Fibroblast of the aortic adventitia (primary cell): Measurements from ENCODE around the gene RIMBP2. TPM values are rescaled to one million over a fixed set of nuclear protein-coding genes. Genes with fewer than 3 reads are reported as not detected.

Source experiments
- DNase-seq: peaks from one replicate; pipeline ENCODE4 v3.0.0-alpha.2; 2010; ENCODE audit warnings: low read depth
- H3K4me3 ChIP-seq: 2 replicates; pipeline ENCODE4 v1.5.1; 2011; ENCODE audit warnings: low read depth, mild to moderate bottlenecking, control low read depth, low read length, moderate library complexity
- total RNA-seq: library from RNA; depleted of rRNA; stranded (reverse); fragments of >200 nt; gene quantifications from 2 replicates; pipeline ENCODE4 v1.2.3, GENCODE V29; 2012; ENCODE audit warnings: low replicate concordance
- TF ChIP-seq, protein P1 (sequence below): IDR thresholded peaks from 2 replicates; pipeline ENCODE4 v1.5.1; 2011; ENCODE audit warnings: mild to moderate bottlenecking, low read length, control low read depth, inconsistent platforms; ENCODE audit not compliant: insufficient read depth

RIMBP2 gene
- total RNA-seq, 1 donor = not detected

DNA sequence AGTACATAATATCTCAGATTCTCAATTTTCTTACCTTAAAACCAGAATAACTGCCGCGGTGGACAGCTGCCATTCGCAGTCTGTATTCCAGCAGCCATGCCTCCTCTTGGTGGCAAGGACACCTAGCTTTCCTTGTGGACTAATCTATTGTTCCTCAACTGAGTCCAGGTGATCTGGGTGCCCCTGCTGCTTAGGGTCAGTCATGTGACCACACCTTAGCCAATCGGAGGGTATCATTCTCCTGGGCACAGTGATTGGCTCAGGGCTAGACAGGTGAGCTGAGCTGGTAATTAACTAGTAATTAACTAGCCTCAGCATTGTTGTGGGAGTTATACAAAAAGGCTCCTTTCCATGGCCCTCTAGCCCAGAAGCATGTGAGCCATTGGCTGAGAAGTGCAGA lies 55.0 kb downstream of the RIMBP2 start:
- no peak for DNase-seq
- no peak overlapping the region for H3K4me3 ChIP-seq
- TF ChIP-seq, protein P1, sequence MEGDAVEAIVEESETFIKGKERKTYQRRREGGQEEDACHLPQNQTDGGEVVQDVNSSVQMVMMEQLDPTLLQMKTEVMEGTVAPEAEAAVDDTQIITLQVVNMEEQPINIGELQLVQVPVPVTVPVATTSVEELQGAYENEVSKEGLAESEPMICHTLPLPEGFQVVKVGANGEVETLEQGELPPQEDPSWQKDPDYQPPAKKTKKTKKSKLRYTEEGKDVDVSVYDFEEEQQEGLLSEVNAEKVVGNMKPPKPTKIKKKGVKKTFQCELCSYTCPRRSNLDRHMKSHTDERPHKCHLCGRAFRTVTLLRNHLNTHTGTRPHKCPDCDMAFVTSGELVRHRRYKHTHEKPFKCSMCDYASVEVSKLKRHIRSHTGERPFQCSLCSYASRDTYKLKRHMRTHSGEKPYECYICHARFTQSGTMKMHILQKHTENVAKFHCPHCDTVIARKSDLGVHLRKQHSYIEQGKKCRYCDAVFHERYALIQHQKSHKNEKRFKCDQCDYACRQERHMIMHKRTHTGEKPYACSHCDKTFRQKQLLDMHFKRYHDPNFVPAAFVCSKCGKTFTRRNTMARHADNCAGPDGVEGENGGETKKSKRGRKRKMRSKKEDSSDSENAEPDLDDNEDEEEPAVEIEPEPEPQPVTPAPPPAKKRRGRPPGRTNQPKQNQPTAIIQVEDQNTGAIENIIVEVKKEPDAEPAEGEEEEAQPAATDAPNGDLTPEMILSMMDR = no peak

DNA sequence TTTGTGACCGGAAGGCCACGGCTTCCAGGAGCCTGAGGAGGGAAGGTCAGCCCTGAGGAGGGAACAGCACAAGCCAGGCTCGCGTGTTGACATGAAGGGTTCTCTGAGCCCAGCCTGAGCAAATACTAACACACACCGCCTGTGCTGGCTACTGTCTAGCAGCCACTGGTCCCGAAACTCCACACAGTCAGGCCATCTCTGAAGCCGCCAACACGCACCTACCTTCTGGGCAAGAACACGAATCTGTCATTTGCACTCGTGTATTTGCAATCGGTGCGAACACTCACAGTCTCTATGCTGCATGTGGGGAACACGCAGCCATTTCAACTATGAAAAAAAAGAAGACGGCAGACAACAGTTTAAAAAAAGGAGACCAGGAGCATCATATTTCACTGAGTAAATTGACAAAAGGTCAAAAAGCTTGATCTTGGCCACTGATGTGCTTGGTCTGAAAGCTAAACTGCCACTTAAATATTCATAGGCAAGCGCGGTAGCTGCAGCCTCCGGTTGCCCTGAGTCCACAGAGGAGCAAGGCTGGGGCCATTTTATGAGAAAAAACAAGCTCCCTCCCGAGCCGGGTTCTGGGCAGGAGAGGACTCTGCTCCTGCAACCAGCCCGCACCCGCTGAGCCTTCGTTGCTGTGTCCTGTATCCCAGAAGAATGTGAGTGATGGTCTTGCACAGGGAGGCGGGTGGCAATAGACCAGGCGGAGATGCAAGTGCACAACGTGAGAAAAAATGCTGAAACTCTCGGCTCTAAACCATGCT lies 57.8 kb downstream of the RIMBP2 start:
- TF ChIP-seq, protein P1 = no peak
- H3K4me3 ChIP-seq = no peak overlapping the region
- no peak for DNase-seq

DNA sequence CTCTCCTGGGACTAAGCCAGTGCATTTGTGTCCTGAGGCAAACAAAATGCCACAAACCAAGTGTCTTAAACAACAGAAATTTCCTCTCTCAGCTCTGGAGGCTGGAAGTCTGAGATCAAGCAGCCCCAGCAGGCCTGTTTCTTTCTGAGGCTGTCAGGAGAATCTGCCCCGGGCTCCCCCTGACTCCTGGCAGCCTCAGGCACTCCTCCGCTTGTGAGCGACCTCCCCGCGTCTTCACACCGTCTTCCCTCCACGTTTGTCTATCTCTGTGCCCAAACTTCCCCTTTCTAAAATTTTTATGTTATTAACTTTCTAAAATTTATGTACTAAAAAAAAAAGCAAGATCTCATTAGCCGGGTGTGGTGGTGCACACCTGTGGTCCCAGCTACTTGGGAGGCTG lies 59.7 kb downstream of the RIMBP2 start:
- TF ChIP-seq, protein P1 = no peak
- H3K4me3 ChIP-seq = no peak overlapping the region
- DNase-seq = no peak

DNA sequence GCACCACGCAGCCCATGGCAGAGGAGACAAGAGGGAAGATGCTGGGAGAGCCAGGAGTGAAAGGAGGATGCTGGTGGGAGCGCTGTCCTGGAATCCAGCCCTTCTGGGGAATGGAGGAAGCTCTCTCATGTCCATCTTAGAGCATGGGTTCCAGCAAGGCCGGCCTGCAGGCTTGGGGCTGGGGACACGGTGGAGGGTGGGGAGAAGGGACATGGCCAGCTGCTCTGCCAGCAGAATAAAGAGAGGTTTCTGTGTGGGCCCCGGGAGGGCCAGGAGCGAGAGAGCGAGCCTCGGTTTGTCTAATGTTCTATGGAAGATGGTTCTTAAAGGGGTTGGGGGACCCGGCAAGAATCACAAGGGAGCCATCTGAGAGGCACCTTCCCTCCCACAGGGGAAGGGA lies 60.2 kb downstream of the RIMBP2 start:
- DNase-seq = no peak
- TF ChIP-seq, protein P1 = no peak
- no peak overlapping the region for H3K4me3 ChIP-seq

DNA sequence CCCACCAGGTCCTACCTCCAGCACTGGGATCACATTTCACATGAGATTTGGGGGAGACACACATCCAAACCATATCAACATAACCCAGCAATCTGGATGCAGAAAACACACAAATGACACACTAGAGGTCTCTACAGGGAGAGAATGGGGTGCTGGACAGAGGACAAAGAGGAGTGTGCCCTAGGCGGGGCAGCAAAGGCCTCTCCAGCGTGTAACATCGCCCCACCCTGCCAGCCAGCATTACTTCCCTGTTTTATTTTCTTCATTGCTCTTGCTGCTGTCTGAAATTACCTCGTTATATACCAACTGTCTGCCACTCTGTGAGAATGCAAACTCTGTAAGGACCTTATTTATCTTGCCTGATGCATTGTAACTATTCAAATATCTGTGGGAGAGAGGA lies 61.1 kb downstream of the RIMBP2 start:
- no peak for DNase-seq
- H3K4me3 ChIP-seq = no peak overlapping the region
- TF ChIP-seq, protein P1 = no peak

DNA sequence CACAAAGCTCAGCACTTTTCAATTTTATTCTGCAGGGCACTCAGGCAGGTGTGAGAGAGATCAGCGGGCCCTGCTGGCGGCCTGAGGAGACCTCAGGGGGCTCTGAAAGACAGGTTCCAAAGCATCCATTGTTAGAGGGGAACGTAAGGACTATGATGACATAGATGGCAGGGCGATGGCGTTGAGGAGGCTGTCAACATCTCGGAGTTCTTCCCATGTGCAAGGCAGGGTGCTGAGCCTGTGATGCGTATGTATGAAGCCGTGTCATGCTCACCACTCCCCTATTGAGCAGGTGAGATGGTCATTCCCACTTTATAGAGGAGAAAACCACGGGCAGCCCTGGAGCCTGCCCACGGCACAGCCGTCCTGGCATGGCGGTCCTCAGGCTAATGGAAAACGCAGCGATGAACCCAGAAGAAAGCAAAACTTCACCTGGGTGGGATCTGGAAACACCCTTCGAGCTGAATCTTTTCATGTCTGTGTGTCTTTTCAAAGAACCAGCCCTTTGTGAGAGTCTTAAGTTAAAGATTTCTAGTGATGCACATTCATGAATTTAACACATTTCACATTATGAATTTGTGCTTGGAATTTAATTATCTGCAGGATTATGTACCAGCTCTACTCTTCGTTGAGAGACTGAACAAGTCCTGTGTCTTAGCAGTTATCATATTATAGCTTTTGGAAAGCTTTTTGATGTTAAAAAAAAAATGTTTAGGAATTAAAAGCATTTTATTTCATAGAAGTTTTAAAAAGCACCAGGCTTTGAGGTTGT lies 64.7 kb downstream of the RIMBP2 start:
- DNase-seq = no peak
- no peak overlapping the region for H3K4me3 ChIP-seq
- TF ChIP-seq, protein P1 = no peak
